ENCODE data around the gene LRCH1. TPM values are rescaled to one million over a fixed set of nuclear protein-coding genes. Genes with fewer than 3 reads are reported as not detected.
A peak's percentile ranks its signal among the peaks of the same experiment; 100 is the strongest.

Gene LRCH1
- total RNA-seq, 4 donors from 2014 or later, result 5.2 to 30.7 (median 17.1) TPM

GRCh38 chr13:46594374-46595078 lies 41.6 kb downstream of the LRCH1 start:
- Histone ChIP-seq H3K9me3 (no peaks in the 10 kb centered on the region), H3K27ac (peak overlapping the region; percentile 38 to 64 (median 58)), H3K36me3 (no peaks in the 10 kb centered on the region), H3K4me3 (no peak overlapping the region), H3K27me3 (no peaks in the 10 kb centered on the region), H3K4me1 (peaks cover 10 to 77% (median 27%) of the 10 kb centered on the region in 4 donors)
- in situ Hi-C loops (cut with MboI; ENCODE audit: low pct_ligation_motif_present in 1 of 4, low pct_unique_long_range_greater_than_20kb in 1 of 4, low sequenced_read_pairs in 3 of 4), result no loop called here
- WGBS, 2 donors (ENCODE audit: low coverage in 1 of 2), result 79 to 84% methylated on average over 5 of the region's 5 CpGs
- intact Hi-C loops (cut with DNase I; ENCODE audit: low total_unique reads), result no loop called here
- DNase-seq, result no peak
- TF ChIP-seq EP300 (IDR thresholded peaks at IDR 0.05; ENCODE audit: low read depth), result no peak
- TF ChIP-seq, protein P1, sequence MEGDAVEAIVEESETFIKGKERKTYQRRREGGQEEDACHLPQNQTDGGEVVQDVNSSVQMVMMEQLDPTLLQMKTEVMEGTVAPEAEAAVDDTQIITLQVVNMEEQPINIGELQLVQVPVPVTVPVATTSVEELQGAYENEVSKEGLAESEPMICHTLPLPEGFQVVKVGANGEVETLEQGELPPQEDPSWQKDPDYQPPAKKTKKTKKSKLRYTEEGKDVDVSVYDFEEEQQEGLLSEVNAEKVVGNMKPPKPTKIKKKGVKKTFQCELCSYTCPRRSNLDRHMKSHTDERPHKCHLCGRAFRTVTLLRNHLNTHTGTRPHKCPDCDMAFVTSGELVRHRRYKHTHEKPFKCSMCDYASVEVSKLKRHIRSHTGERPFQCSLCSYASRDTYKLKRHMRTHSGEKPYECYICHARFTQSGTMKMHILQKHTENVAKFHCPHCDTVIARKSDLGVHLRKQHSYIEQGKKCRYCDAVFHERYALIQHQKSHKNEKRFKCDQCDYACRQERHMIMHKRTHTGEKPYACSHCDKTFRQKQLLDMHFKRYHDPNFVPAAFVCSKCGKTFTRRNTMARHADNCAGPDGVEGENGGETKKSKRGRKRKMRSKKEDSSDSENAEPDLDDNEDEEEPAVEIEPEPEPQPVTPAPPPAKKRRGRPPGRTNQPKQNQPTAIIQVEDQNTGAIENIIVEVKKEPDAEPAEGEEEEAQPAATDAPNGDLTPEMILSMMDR (IDR thresholded peaks at IDR 0.05), result no peak

- 60% methylated on average over 6 of the region's 6 CpGs for WGBS, 2 donors (ENCODE audit: low coverage in 1 of 2)
- Histone ChIP-seq H3K9me3 (no peaks in the 10 kb centered on the region), H3K36me3 (no peaks in the 10 kb centered on the region), H3K4me3 (no peak overlapping the region), H3K27ac (peak overlapping the region; percentile 38 to 64 (median 58)), H3K4me1 (peaks cover 10 to 78% (median 31%) of the 10 kb centered on the region in 4 donors), H3K27me3 (no peaks in the 10 kb centered on the region)
- intact Hi-C loops (cut with DNase I; ENCODE audit: low total_unique reads), result no loop called here
- no peak for DNase-seq
- TF ChIP-seq, protein P1 (IDR thresholded peaks at IDR 0.05), result no peak
- TF ChIP-seq POLR2AphosphoS5 (IDR thresholded peaks at IDR 0.05) (peak in 1 of 3 donors; percentile 18), POLR2A (IDR thresholded peaks at IDR 0.05) (no peak), EP300 (IDR thresholded peaks at IDR 0.05; ENCODE audit: low read depth) (no peak)
- in situ Hi-C loops (cut with MboI; ENCODE audit: low pct_ligation_motif_present in 1 of 4, low pct_unique_long_range_greater_than_20kb in 1 of 4, low sequenced_read_pairs in 3 of 4), result no loop called here
Measured at GRCh38 chr13:46595136-46595884, 42.3 kb downstream of the LRCH1 start.

- TF ChIP-seq POLR2AphosphoS5 (IDR thresholded peaks at IDR 0.05) (no peak), POLR2A (IDR thresholded peaks at IDR 0.05) (no peak), EP300 (IDR thresholded peaks at IDR 0.05; ENCODE audit: low read depth) (no peak)
- TF ChIP-seq, protein P1 (IDR thresholded peaks at IDR 0.05), result no peak
- 56 to 57% methylated on average over 1 of the region's 1 CpG for WGBS, 2 donors (ENCODE audit: low coverage in 1 of 2)
- in situ Hi-C loops (cut with MboI; ENCODE audit: low pct_ligation_motif_present in 1 of 4, low pct_unique_long_range_greater_than_20kb in 1 of 4, low sequenced_read_pairs in 3 of 4) (no loop called here), intact Hi-C loops (cut with DNase I; ENCODE audit: low total_unique reads) (no loop called here)
- no peaks in the 10 kb centered on the region for H3K9me3 ChIP-seq
- no peaks in the 10 kb centered on the region for H3K27me3 ChIP-seq
- no peaks in the 10 kb centered on the region for H3K36me3 ChIP-seq
- peaks cover 10 to 84% (median 35%) of the 10 kb centered on the region in 4 donors for H3K4me1 ChIP-seq
- H3K4me3 ChIP-seq, result no peak overlapping the region
- no peak for DNase-seq
- peak overlapping the region; percentile 38 to 64 (median 58) for H3K27ac ChIP-seq
Measured at GRCh38 chr13:46595885-46596275, 42.9 kb downstream of the LRCH1 start.

DNA sequence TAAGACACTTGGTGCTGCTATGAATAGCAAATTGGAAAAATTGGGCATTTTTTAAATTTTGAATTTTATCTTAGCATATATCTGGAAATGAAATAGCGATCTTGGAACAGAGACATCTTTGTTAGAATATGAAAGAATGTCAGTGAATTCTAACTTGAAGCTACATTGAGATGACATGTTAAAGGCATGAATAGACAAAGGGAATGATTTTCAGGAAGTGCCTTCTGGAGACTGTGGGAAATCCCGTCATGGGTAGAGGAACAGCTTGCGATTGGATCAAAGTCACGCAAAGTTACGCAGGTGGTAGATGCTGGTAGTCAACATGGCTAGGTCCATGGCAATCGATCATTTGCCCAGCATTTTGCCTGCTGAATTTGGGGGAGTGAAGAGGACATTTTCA lies 43.5 kb downstream of the LRCH1 start:
- H3K4me3 ChIP-seq, result no peak overlapping the region
- H3K27ac ChIP-seq, result peak overlapping the region; percentile 53 to 64 (median 58)
- H3K9me3 ChIP-seq, result no peaks in the 10 kb centered on the region
- no peaks in the 10 kb centered on the region for H3K36me3 ChIP-seq
- intact Hi-C loops (cut with DNase I; ENCODE audit: low total_unique reads) (no loop called here), in situ Hi-C loops (cut with MboI; ENCODE audit: low pct_ligation_motif_present in 1 of 4, low pct_unique_long_range_greater_than_20kb in 1 of 4, low sequenced_read_pairs in 3 of 4) (no loop called here)
- H3K27me3 ChIP-seq, result no peaks in the 10 kb centered on the region
- DNase-seq, result no peak
- TF ChIP-seq, protein P1 (IDR thresholded peaks at IDR 0.05), result no peak
- WGBS, 2 donors (ENCODE audit: low coverage in 1 of 2), result 86 to 88% methylated on average over 4 to 6 of the region's 6 CpGs
- peaks cover 10 to 84% (median 39%) of the 10 kb centered on the region in 4 donors for H3K4me1 ChIP-seq

All from transverse colon (tissue), 4 donors.